Heart left ventricle (tissue), 16 donors: Measurements from ENCODE around the gene TGFBR3. TPM values are rescaled to one million over a fixed set of nuclear protein-coding genes. Genes with fewer than 3 reads are reported as not detected.
A peak's percentile ranks its signal among the peaks of the same experiment; 100 is the strongest.

Source experiments
- ATAC-seq, 4 donors: fragments of 200-7000 bp; cut with Tn5 transposase; one replicate each; pipeline ENCODE4 v1.9.1; 2020 to 2022; ENCODE audit warnings: moderate library complexity in 4 of 4, mild to moderate bottlenecking in 3 of 4, moderate number of reproducible peaks in 1 of 4
- DNase-seq, 5 donors: peaks; one replicate each; pipeline ENCODE4 v3.0.0-alpha.2; 2020
- H3K27ac ChIP-seq, 12 donors: fragments of 200-600 bp; sonication (generic) in 4 of 12; one replicate each; pipeline versions ENCODE4 v1.5.0 to v1.8.0; 2016 to 2022; ENCODE audit warnings: mild to moderate bottlenecking in 2 of 12
- H3K27me3 ChIP-seq, 9 donors: fragments of 200-600 bp; sonication (generic) in 2 of 9; one replicate each; pipeline versions ENCODE4 v1.5.1 to v1.8.0; 2016 to 2022; ENCODE audit warnings: mild to moderate bottlenecking in 3 of 9
- H3K36me3 ChIP-seq, 9 donors: fragments of 200-600 bp; sonication (generic) in 2 of 9; one replicate each; pipeline versions ENCODE4 v1.5.0 to v1.8.0; 2018 to 2022; ENCODE audit warnings: mild to moderate bottlenecking in 2 of 9
- H3K4me1 ChIP-seq, 12 donors: fragments of 200-600 bp; sonication (generic) in 4 of 12; one replicate each; pipeline versions ENCODE4 v1.5.0 to v1.8.0; 2016 to 2022; ENCODE audit warnings: mild to moderate bottlenecking in 3 of 12
- H3K4me3 ChIP-seq, 12 donors: fragments of 200-600 bp; sonication (generic) in 4 of 12; one replicate each; pipeline versions ENCODE4 v1.5.0 to v1.8.0; 2017 to 2022; ENCODE audit warnings: mild to moderate bottlenecking in 9 of 12, moderate library complexity in 4 of 12
- H3K9me3 ChIP-seq, 12 donors: fragments of 200-600 bp; sonication (generic) in 4 of 12; one replicate each; pipeline versions ENCODE4 v1.5.0 to v1.8.0; 2016 to 2022; ENCODE audit warnings: mild to moderate bottlenecking in 1 of 12
- CTCF ChIP-seq, 12 donors: fragments of 200-600 bp; sonication (generic) in 4 of 12; IDR thresholded peaks; one replicate each; pipeline versions ENCODE4 v1.5.0 to v1.8.0; 2018 to 2022; ENCODE audit warnings: antibody characterized with exemption in 12 of 12, mild to moderate bottlenecking in 5 of 12
- POLR2A ChIP-seq, 2 donors: fragments of 450-650 bp; IDR thresholded peaks; one replicate each; pipeline ENCODE4 v1.6.1; 2017; ENCODE audit warnings: antibody characterized with exemption in 2 of 2, mild to moderate bottlenecking in 2 of 2, moderate library complexity in 2 of 2
- WGBS, 4 donors: extraction: QIAGEN DNeasy Blood & Tissue Kit in 2 of 4; methylation state at CpG; one replicate each; pipeline versions ENCODE4 v1.1.5 to v1.1.7; 2013 to 2018; 5-methylcytosine and 5-hydroxymethylcytosine counted together
- intact Hi-C, 10 donors: fragments of 100-400 bp; cut with DNase I; formaldehyde crosslinking; loops; one replicate each; pipeline versions ENCODE4 v1.11.1 to v1.14.2; 2022
- polyA plus RNA-seq, 2 donors: library from polyadenylated mRNA; stranded (reverse); fragments of 200-250 nt; gene quantifications; one replicate each; pipeline ENCODE4 v1.2.3, GENCODE V29; 2013
- total RNA-seq, 9 donors: library from RNA; depleted of rRNA in 2 of 9; stranded (reverse); fragments of >200 nt in 2 of 9; fragmentation: NEBNext Ultra II Directional in 3 of 9; extraction: Animal tissue kit (Norgen Biotek cat#: 25700) in 3 of 9; gene quantifications; one replicate each; pipeline versions ENCODE4 v1.1.0 to v1.2.4, GENCODE V29; 2016 to 2023
- donor health status: ischemic (EF 13 %, LVEDD 7.1; RV severe dilation, severe dysfunction).
- donor health status: healthy with polysubstance abuse.
- donor health status: DM: no; HTN: yes; CAD: no.
- donor health status: DM: no; HTN: no; CAD: no.
- donor health status: ischemic (EF 25% LVEDD 6.9; RV normal size, moderate dysfunction).
- donor health status: ischemic (EF 25% LVEDD 5.7; RV mildly dilated, moderate dysfunction).
- donor health status: healthy.
- donor health status: DM: yes; HTN: yes; CAD: no.
- donor health status: ischemic (EF 35%, LVEDD 5.7; RV mildly dilated, moderate dysfunction).
- donor health status: nonischemic (EF 11% LVEDD 7.7; RV severe dilation, severe dysfunction).
- donor health status: DM: yes; HTN: yes; CAD: no.
- donor health status: PGD.
- donor health status: ischemic (EF 29% LVEDD 5.4; RV normal size, mild dysfunction).
- donor health status: nonischemic (EF 23%, LVEDD 6.1; RV moderate dilation, normal function).

Gene TGFBR3
- total and polyA plus RNA-seq, 11 donors = 6.9 to 51.8 (median 22.7) TPM

GRCh38 chr1:91829293-91830153 lies 56.4 kb downstream of the TGFBR3 start:
- Histone ChIP-seq H3K27me3 (no peaks in the 10 kb centered on the region), H3K36me3 (no peaks in the 10 kb centered on the region), H3K4me1 (peaks cover 3 to 57% (median 39%) of the 10 kb centered on the region in 12 donors), H3K4me3 (no peak overlapping the region), H3K27ac (peak overlapping the region; percentile 31 to 94 (median 84)), H3K9me3 (no peaks in the 10 kb centered on the region)
- DNase-seq (no peak), ATAC-seq (no peak)
- intact Hi-C loops = loop anchor here in 5 of 10 donors (1.0 to 10.0 kb wide), 5 partner anchors 55 to 227 kb away; partner anchors contain the start of gene TGFBR3 (in 4 of the 5)
- WGBS, 4 donors = 64 to 81% (median 74%) methylated on average over 6 of the region's 6 CpGs
- TF ChIP-seq POLR2A (IDR thresholded peaks at IDR 0.05) (no peak), CTCF (IDR thresholded peaks at IDR 0.05) (no peak)

GRCh38 chr1:91828583-91829281 lies 57.2 kb downstream of the TGFBR3 start:
- ATAC-seq (no peak), DNase-seq (no peak)
- no peak overlapping the region for H3K4me3 ChIP-seq
- WGBS, 4 donors = 73 to 77% (median 76%) methylated on average over 8 to 9 of the region's 9 CpGs
- peak overlapping the region in 10 of 12 donors; percentile 68 to 94 (median 84) for H3K27ac ChIP-seq
- intact Hi-C loops = loop anchor here in 2 of 10 donors (5.0 to 10.0 kb wide), 3 partner anchors 56 to 226 kb away; partner anchors contain the start of gene TGFBR3 (in 1 of the 2)
- no peaks in the 10 kb centered on the region for H3K27me3 ChIP-seq
- H3K36me3 ChIP-seq = no peaks in the 10 kb centered on the region
- no peaks in the 10 kb centered on the region for H3K9me3 ChIP-seq
- no peak for TF ChIP-seq CTCF (IDR thresholded peaks at IDR 0.05)
- TF ChIP-seq POLR2A (IDR thresholded peaks at IDR 0.05) = no peak
- peaks cover 3 to 57% (median 38%) of the 10 kb centered on the region in 12 donors for H3K4me1 ChIP-seq

GRCh38 chr1:91827459-91828321 lies 58.3 kb downstream of the TGFBR3 start:
- ATAC-seq (peak in 3 of 4 donors; percentile 3 to 12 (median 5)), DNase-seq (no peak)
- peaks cover 3 to 57% (median 37%) of the 10 kb centered on the region in 12 donors for H3K4me1 ChIP-seq
- H3K36me3 ChIP-seq = no peaks in the 10 kb centered on the region
- intact Hi-C loops = loop anchor here in 3 of 10 donors (2.0 to 10.0 kb wide), 5 partner anchors 57 to 227 kb away; partner anchors contain the start of gene TGFBR3 (in 1 of the 3)
- peak overlapping the region; percentile 41 to 94 (median 84) for H3K27ac ChIP-seq
- WGBS, 4 donors = 43 to 54% (median 47%) methylated on average over 11 to 12 of the region's 12 CpGs
- TF ChIP-seq POLR2A (IDR thresholded peaks at IDR 0.05) (no peak), CTCF (IDR thresholded peaks at IDR 0.05) (no peak)
- H3K27me3 ChIP-seq = no peaks in the 10 kb centered on the region
- no peaks in the 10 kb centered on the region for H3K9me3 ChIP-seq
- H3K4me3 ChIP-seq = no peak overlapping the region
